SK-N-SH (cell line): Measurements from ENCODE around the gene NUDT14.

Experiments used
- EP300 ChIP-seq, 2 experiments: IDR thresholded peaks; 2 replicates each; pipeline versions ENCODE4 v1.4.0 to v1.6.1; 2012; ENCODE audit warnings: borderline replicate concordance in 1 of 2, low read depth in 1 of 2, low read length in 1 of 2
- POLR2AphosphoS5 ChIP-seq: IDR thresholded peaks from 2 replicates; pipeline ENCODE4 v1.6.1; 2012; ENCODE audit warnings: low read depth, low read length
- RXRA ChIP-seq: IDR thresholded peaks from 2 replicates; pipeline ENCODE4 v1.4.0; 2012; ENCODE audit warnings: low read depth, mild to moderate bottlenecking, borderline replicate concordance
- TAF1 ChIP-seq: IDR thresholded peaks from 2 replicates; pipeline ENCODE4 v1.6.1; 2012; ENCODE audit warnings: low read depth, mild to moderate bottlenecking, low read length, moderate library complexity, borderline replicate concordance
- TF ChIP-seq, protein P1 (sequence below): fragments of 200-600 bp; sonication (generic); IDR thresholded peaks from 2 replicates; pipeline ENCODE4 v1.6.1; 2017; ENCODE audit warnings: antibody characterized with exemption, mild to moderate bottlenecking, moderate library complexity

DNA sequence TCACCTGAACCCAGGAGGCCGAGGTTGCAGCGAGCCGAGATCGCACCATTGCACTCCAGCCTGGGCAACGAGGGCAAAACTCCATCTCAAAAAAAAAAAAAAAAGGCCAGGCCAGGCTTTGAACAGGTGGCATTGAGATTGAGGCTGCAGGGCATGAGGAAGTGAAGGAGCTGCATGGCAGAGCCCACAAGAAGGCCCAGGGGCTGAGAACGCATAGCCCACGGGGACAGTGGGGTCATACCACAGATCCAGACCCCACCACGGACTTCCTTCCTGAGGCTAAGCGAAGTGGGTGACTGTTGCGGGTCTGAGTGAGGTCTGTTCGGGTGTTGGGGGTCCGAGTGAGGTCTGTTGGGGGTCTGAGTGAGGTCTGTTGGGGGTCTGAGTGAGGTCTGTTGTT lies 20.3 kb downstream of the NUDT14 start:
- TF ChIP-seq EP300 (IDR thresholded peaks at IDR 0.05; ENCODE audit: borderline replicate concordance in 1 of 2, low read depth in 1 of 2, low read length in 1 of 2) (no peak), RXRA (no peak), POLR2AphosphoS5 (no peak), TAF1 (no peak)
- TF ChIP-seq, protein P1, sequence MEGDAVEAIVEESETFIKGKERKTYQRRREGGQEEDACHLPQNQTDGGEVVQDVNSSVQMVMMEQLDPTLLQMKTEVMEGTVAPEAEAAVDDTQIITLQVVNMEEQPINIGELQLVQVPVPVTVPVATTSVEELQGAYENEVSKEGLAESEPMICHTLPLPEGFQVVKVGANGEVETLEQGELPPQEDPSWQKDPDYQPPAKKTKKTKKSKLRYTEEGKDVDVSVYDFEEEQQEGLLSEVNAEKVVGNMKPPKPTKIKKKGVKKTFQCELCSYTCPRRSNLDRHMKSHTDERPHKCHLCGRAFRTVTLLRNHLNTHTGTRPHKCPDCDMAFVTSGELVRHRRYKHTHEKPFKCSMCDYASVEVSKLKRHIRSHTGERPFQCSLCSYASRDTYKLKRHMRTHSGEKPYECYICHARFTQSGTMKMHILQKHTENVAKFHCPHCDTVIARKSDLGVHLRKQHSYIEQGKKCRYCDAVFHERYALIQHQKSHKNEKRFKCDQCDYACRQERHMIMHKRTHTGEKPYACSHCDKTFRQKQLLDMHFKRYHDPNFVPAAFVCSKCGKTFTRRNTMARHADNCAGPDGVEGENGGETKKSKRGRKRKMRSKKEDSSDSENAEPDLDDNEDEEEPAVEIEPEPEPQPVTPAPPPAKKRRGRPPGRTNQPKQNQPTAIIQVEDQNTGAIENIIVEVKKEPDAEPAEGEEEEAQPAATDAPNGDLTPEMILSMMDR = no peak
